Measurements from ENCODE around the gene METTL17. TPM values are rescaled to one million over a fixed set of nuclear protein-coding genes. Genes with fewer than 3 reads are reported as not detected.
"Not testable (repeated sequence)": the region's sequence is repeated elsewhere in the genome, so short reads cannot be mapped to it uniquely, and the experiment has no call there.

Gene METTL17
- polyA plus RNA-seq, 1 donor (not counting 4 experiments of a cell fraction or from before 2014, with no cell fraction given) = 61.9 TPM

DNA sequence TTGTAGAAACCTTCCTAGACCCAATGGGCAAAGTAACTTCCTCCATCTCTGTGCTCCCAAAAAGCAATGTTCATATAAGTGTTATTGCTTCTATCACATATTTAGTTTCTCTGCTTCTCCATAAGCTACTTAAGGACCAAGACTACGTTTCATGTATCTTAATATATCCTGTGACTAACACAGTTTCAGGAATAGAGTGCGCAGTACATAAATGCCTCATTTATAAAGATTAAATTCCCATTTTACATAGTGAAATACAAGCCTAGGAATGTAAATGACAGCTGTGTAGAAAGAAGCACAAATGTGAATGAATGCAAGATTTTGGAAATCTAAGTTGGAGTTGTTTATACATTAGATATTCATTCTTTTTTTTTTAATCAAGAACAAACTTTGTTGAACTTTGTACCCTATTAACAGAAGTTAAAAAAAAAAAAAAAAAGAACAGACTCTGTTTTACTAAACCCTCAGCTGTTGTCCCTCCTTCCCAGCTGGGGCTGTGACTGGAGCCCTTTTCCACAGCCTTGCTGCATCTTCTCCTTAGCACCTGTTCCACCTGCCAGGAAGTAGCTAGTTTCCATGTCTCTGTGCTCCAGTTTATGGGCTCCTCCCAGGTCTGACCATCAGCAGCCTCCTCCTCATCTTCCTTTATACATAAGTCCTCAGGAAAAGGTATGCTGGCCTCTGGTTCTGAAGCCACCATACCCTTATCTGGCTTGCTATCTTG lies 7.0 kb upstream of the METTL17 start:
- no peaks in the 10 kb centered on the region for H3K9me1 ChIP-seq (ENCODE audit: control insufficient read depth, extremely low read depth, insufficient read depth, low read length)
- no peaks in the 10 kb centered on the region for H3K27me3 ChIP-seq (ENCODE audit: control insufficient read depth, extremely low read depth, insufficient read depth, low read length)
- H3K9ac ChIP-seq (ENCODE audit: control insufficient read depth, extremely low read depth, insufficient read depth, low read length) = no peak overlapping the region
- peaks cover 16% of the 10 kb centered on the region for H3K4me1 ChIP-seq (ENCODE audit: control insufficient read depth, extremely low read depth, insufficient read depth, low read length)
- no peak overlapping the region for H2AFZ ChIP-seq (ENCODE audit: control insufficient read depth, low read length)
- TF ChIP-seq, protein P1, sequence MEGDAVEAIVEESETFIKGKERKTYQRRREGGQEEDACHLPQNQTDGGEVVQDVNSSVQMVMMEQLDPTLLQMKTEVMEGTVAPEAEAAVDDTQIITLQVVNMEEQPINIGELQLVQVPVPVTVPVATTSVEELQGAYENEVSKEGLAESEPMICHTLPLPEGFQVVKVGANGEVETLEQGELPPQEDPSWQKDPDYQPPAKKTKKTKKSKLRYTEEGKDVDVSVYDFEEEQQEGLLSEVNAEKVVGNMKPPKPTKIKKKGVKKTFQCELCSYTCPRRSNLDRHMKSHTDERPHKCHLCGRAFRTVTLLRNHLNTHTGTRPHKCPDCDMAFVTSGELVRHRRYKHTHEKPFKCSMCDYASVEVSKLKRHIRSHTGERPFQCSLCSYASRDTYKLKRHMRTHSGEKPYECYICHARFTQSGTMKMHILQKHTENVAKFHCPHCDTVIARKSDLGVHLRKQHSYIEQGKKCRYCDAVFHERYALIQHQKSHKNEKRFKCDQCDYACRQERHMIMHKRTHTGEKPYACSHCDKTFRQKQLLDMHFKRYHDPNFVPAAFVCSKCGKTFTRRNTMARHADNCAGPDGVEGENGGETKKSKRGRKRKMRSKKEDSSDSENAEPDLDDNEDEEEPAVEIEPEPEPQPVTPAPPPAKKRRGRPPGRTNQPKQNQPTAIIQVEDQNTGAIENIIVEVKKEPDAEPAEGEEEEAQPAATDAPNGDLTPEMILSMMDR (optimal IDR thresholded peaks at IDR 0.05 in 1 of 3, IDR thresholded peaks at IDR 0.05 in 1 of 3, conservative IDR thresholded peaks at IDR 0.05 in 1 of 3; ENCODE audit: extremely low read depth in 1 of 3, insufficient read depth in 2 of 3, low read length in 3 of 3) = no peak
- no peak for TF ChIP-seq EZH2 (IDR thresholded peaks at IDR 0.05; ENCODE audit: low read length)
- H3K4me2 ChIP-seq (ENCODE audit: control insufficient read depth, extremely low read depth, insufficient read depth, low read depth, low read length) = no peak overlapping the region
- no peak overlapping the region for H3K27ac ChIP-seq (ENCODE audit: control insufficient read depth, insufficient read depth, low read length)
- FAIRE-seq (no peak), DNase-seq (ENCODE audit: low read depth, low spot score) (no peak)
- dilution Hi-C loops (cut with MboI; ENCODE audit: extremely low pct_ligation_motif_present, low sequenced_read_pairs) = no loop called here
- no peak overlapping the region for H3K4me3 ChIP-seq (ENCODE audit: control insufficient read depth in 2 of 3, extremely low read depth in 1 of 3, insufficient read depth in 2 of 3, low read depth in 1 of 3, low read length in 3 of 3)
- no peaks in the 10 kb centered on the region for H3K79me2 ChIP-seq (ENCODE audit: control insufficient read depth, insufficient read depth, low read length)
- no peaks in the 10 kb centered on the region for H4K20me1 ChIP-seq (ENCODE audit: control insufficient read depth, extremely low read depth, insufficient read depth, low read length)
- no peaks in the 10 kb centered on the region for H3K9me3 ChIP-seq (ENCODE audit: control insufficient read depth, low read depth, low read length)
- H3K36me3 ChIP-seq (ENCODE audit: control insufficient read depth in 2 of 2, extremely low read depth in 1 of 2, insufficient read depth in 2 of 2, low read length in 2 of 2) = no peaks in the 10 kb centered on the region

GRCh38 chr14:20985650-20986049 lies 4.1 kb upstream of the METTL17 start:
- FAIRE-seq; H3K4me2 ChIP-seq (ENCODE audit: control insufficient read depth, extremely low read depth, insufficient read depth, low read depth, low read length); H3K4me3 ChIP-seq (ENCODE audit: control insufficient read depth in 2 of 3, extremely low read depth in 1 of 3, insufficient read depth in 2 of 3, low read depth in 1 of 3, low read length in 3 of 3); H3K36me3 ChIP-seq (ENCODE audit: control insufficient read depth in 2 of 2, extremely low read depth in 1 of 2, insufficient read depth in 2 of 2, low read length in 2 of 2); H3K9me3 ChIP-seq (ENCODE audit: control insufficient read depth, low read depth, low read length); H4K20me1 ChIP-seq (ENCODE audit: control insufficient read depth, extremely low read depth, insufficient read depth, low read length); H2AFZ ChIP-seq (ENCODE audit: control insufficient read depth, low read length); H3K9me1 ChIP-seq (ENCODE audit: control insufficient read depth, extremely low read depth, insufficient read depth, low read length); DNase-seq (ENCODE audit: low read depth, low spot score); H3K79me2 ChIP-seq (ENCODE audit: control insufficient read depth, insufficient read depth, low read length); H3K27me3 ChIP-seq (ENCODE audit: control insufficient read depth, extremely low read depth, insufficient read depth, low read length); H3K27ac ChIP-seq (ENCODE audit: control insufficient read depth, insufficient read depth, low read length); H3K9ac ChIP-seq (ENCODE audit: control insufficient read depth, extremely low read depth, insufficient read depth, low read length); dilution Hi-C loops (cut with MboI; ENCODE audit: extremely low pct_ligation_motif_present, low sequenced_read_pairs): not testable (repeated sequence)
- H3K4me1 ChIP-seq (ENCODE audit: control insufficient read depth, extremely low read depth, insufficient read depth, low read length) = peaks cover 24% of the 10 kb centered on the region

Data from keratinocyte (primary cell).